Nephron (organoid): Measurements from ENCODE around the gene GALT.

Source experiments
- H3K27ac Mint-ChIP-seq, 3 experiments: 2 replicates each; pipeline ENCODE4 v1.8.0; 2020; ENCODE audit warnings: mixed read lengths in 3 of 3, mild to moderate bottlenecking in 2 of 3, moderate library complexity in 1 of 3
- H3K27me3 Mint-ChIP-seq: 2 replicates; pipeline ENCODE4 v1.8.0; 2021; ENCODE audit warnings: low read depth, mild to moderate bottlenecking, moderate library complexity, mixed read lengths
- H3K36me3 Mint-ChIP-seq: 2 replicates; pipeline ENCODE4 v1.8.0; 2020; ENCODE audit warnings: low read depth, mixed read lengths
- H3K4me1 Mint-ChIP-seq: 2 replicates; pipeline ENCODE4 v1.8.0; 2020; ENCODE audit warnings: mixed read lengths
- H3K4me3 Mint-ChIP-seq, 3 experiments: 2 replicates each; pipeline ENCODE4 v1.8.0; 2020; ENCODE audit warnings: mild to moderate bottlenecking in 3 of 3, mixed read lengths in 3 of 3, moderate library complexity in 2 of 3
- H3K9me3 Mint-ChIP-seq: 2 replicates; pipeline ENCODE4 v1.8.0; 2020; ENCODE audit warnings: mixed read lengths
- CTCF ChIP-seq, 3 experiments: fragments of 200-600 bp; sonication (generic); IDR thresholded peaks; one replicate each; pipeline ENCODE4 v1.5.0; 2021; ENCODE audit warnings: antibody characterized with exemption in 3 of 3; ENCODE audit not compliant: unreplicated experiment in 3 of 3

Gene GALT

GRCh38 chr9:34644766-34645314 lies 1.6 kb upstream of the GALT start:
- Mint-ChIP-seq H3K36me3 (peaks cover 25% of the 10 kb centered on the region), H3K9me3 (no peaks in the 10 kb centered on the region), H3K4me1 (peaks cover 29% of the 10 kb centered on the region), H3K27ac (peak overlapping the region in 2 of 3 experiments; percentile 34 to 92), H3K27me3 (no peaks in the 10 kb centered on the region), H3K4me3 (peak overlapping the region; percentile 31 to 55 (median 54))
- no peak for TF ChIP-seq CTCF (IDR thresholded peaks at IDR 0.05; ENCODE audit: unreplicated experiment in 3 of 3)

- Mint-ChIP-seq H3K4me1 (peaks cover 45% of the 10 kb centered on the region), H3K4me3 (peak overlapping the region; percentile 90 to 96 (median 91)), H3K9me3 (no peaks in the 10 kb centered on the region)
Observed at GRCh38 chr9:34647084-34647403, 569 bp downstream of the GALT start.

DNA sequence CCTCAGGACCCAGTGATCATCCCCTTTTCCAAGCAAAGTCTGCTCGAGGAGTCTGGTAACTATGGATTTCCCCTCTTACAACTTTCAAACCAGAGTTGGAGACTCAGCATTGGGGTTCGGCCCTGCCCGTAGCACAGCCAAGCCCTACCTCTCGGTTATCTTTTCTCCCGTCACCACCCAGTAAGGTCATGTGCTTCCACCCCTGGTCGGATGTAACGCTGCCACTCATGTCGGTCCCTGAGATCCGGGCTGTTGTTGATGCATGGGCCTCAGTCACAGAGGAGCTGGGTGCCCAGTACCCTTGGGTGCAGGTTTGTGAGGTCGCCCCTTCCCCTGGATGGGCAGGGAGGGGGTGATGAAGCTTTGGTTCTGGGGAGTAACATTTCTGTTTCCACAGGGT lies 1.2 kb downstream of the GALT start:
- peaks cover 51% of the 10 kb centered on the region for H3K4me1 Mint-ChIP-seq
- no peak for TF ChIP-seq CTCF (IDR thresholded peaks at IDR 0.05; ENCODE audit: unreplicated experiment in 3 of 3)
- no peaks in the 10 kb centered on the region for H3K9me3 Mint-ChIP-seq
- H3K4me3 Mint-ChIP-seq, result peak overlapping the region; percentile 90 to 96 (median 91)
- H3K27ac Mint-ChIP-seq, result peak overlapping the region; percentile 95 to 97 (median 97)
- H3K36me3 Mint-ChIP-seq, result peaks cover 33% of the 10 kb centered on the region
- no peaks in the 10 kb centered on the region for H3K27me3 Mint-ChIP-seq

More at GRCh38 chr9:34647084-34647403, 569 bp downstream of the GALT start:
- Mint-ChIP-seq H3K27ac (peak overlapping the region; percentile 95 to 97 (median 97)), H3K36me3 (peaks cover 33% of the 10 kb centered on the region), H3K27me3 (no peaks in the 10 kb centered on the region)
- TF ChIP-seq CTCF (IDR thresholded peaks at IDR 0.05; ENCODE audit: unreplicated experiment in 3 of 3), result no peak

GRCh38 chr9:34648673-34649072 lies 2.2 kb downstream of the GALT start:
- H3K27me3 Mint-ChIP-seq, result no peaks in the 10 kb centered on the region
- no peaks in the 10 kb centered on the region for H3K9me3 Mint-ChIP-seq
- peaks cover 33% of the 10 kb centered on the region for H3K36me3 Mint-ChIP-seq
- TF ChIP-seq CTCF (IDR thresholded peaks at IDR 0.05; ENCODE audit: unreplicated experiment in 3 of 3), result no peak
- H3K4me1 Mint-ChIP-seq, result peaks cover 61% of the 10 kb centered on the region
- H3K27ac Mint-ChIP-seq, result peak overlapping the region; percentile 55 to 97 (median 95)
- peak overlapping the region; percentile 90 to 96 (median 91) for H3K4me3 Mint-ChIP-seq

DNA sequence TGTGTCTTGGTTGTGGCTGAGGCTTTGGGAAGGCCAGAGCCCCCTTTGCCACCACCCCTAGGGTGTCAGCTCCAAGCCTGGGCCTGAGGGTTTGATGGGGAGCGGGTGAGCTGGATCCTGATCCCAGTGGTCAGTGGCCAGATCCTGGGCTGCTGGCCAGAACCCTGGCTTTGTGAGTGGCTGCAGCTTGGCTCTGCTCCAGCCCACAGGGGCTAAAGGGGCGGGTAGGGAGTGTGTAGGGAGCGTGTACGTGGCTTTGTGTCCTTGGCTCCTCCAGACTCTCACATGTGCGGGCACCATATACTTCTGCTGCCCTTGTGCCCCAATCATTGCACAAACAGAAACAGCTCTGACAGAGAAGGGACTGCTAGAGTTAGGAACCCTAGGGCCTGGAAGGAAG lies 4.3 kb downstream of the GALT start:
- Mint-ChIP-seq H3K4me3 (peak overlapping the region; percentile 74 to 95 (median 89)), H3K36me3 (peaks cover 36% of the 10 kb centered on the region), H3K27me3 (no peaks in the 10 kb centered on the region), H3K4me1 (peaks cover 81% of the 10 kb centered on the region), H3K27ac (peak overlapping the region; percentile 99), H3K9me3 (no peaks in the 10 kb centered on the region)
- TF ChIP-seq CTCF (IDR thresholded peaks at IDR 0.05; ENCODE audit: unreplicated experiment in 3 of 3), result no peak

GRCh38 chr9:34651321-34651720 lies 4.8 kb downstream of the GALT start:
- no peak for TF ChIP-seq CTCF (IDR thresholded peaks at IDR 0.05; ENCODE audit: unreplicated experiment in 3 of 3)
- Mint-ChIP-seq H3K36me3 (peaks cover 36% of the 10 kb centered on the region), H3K4me1 (peaks cover 79% of the 10 kb centered on the region), H3K27me3 (no peaks in the 10 kb centered on the region), H3K9me3 (no peaks in the 10 kb centered on the region), H3K27ac (peak overlapping the region; percentile 99), H3K4me3 (peak overlapping the region; percentile 74 to 95 (median 89))
